Measurements from ENCODE around the gene LAMA2. TPM values are rescaled to one million over a fixed set of nuclear protein-coding genes. Genes with fewer than 3 reads are reported as not detected.

Gene LAMA2
- total RNA-seq, 2 donors from 2014 or later, result 111 to 217 TPM

- Histone ChIP-seq H3K4me1 (ENCODE audit: control insufficient read depth in 1 of 2, low read depth in 2 of 2) (no peaks in the 10 kb centered on the region), H3K27me3 (replicated peaks; ENCODE audit: insufficient read depth) (no peaks in the 10 kb centered on the region), H3K36me3 (no peaks in the 10 kb centered on the region), H3K9me3 (no peaks in the 10 kb centered on the region), H3K27ac (no peak overlapping the region), H3K4me3 (no peak overlapping the region)
- ATAC-seq (ENCODE audit: insufficient number of reproducible peaks, low FRiP score, low read depth) (no peak), DNase-seq (ENCODE audit: low spot score) (no peak)
- TF ChIP-seq, protein P1, sequence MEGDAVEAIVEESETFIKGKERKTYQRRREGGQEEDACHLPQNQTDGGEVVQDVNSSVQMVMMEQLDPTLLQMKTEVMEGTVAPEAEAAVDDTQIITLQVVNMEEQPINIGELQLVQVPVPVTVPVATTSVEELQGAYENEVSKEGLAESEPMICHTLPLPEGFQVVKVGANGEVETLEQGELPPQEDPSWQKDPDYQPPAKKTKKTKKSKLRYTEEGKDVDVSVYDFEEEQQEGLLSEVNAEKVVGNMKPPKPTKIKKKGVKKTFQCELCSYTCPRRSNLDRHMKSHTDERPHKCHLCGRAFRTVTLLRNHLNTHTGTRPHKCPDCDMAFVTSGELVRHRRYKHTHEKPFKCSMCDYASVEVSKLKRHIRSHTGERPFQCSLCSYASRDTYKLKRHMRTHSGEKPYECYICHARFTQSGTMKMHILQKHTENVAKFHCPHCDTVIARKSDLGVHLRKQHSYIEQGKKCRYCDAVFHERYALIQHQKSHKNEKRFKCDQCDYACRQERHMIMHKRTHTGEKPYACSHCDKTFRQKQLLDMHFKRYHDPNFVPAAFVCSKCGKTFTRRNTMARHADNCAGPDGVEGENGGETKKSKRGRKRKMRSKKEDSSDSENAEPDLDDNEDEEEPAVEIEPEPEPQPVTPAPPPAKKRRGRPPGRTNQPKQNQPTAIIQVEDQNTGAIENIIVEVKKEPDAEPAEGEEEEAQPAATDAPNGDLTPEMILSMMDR (IDR thresholded peaks at IDR 0.05), result no peak
These were observed 424.9 kb downstream of the LAMA2 start for GRCh38 chr6:129307845-129308244.

- no peak overlapping the region for H3K27ac ChIP-seq
- ATAC-seq (ENCODE audit: insufficient number of reproducible peaks, low FRiP score, low read depth) (no peak), DNase-seq (ENCODE audit: low spot score) (no peak)
- H3K36me3 ChIP-seq, result no peaks in the 10 kb centered on the region
- no peaks in the 10 kb centered on the region for H3K4me1 ChIP-seq (ENCODE audit: control insufficient read depth in 1 of 2, low read depth in 2 of 2)
- H3K27me3 ChIP-seq (replicated peaks; ENCODE audit: insufficient read depth), result no peaks in the 10 kb centered on the region
- no peak overlapping the region for H3K4me3 ChIP-seq
- H3K9me3 ChIP-seq, result no peaks in the 10 kb centered on the region
- TF ChIP-seq, protein P1 (IDR thresholded peaks at IDR 0.05), result no peak
These were observed 426.2 kb downstream of the LAMA2 start for GRCh38 chr6:129309154-129309553.

DNA sequence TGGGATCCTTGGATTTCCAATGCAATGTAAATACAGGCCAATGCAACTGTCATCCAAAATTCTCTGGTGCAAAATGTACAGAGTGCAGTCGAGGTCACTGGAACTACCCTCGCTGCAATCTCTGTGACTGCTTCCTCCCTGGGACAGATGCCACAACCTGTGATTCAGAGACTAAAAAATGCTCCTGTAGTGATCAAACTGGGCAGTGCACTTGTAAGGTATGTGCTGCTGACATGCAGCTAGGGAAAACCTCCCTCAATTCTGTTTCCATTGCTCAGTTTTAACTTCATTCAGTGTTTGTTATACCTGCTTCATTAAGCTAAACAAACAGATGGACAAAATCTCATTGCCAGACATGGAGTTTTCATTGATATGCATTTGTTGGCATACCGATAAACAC lies 429.9 kb downstream of the LAMA2 start:
- H3K36me3 ChIP-seq, result peaks cover 14% of the 10 kb centered on the region
- ATAC-seq (ENCODE audit: insufficient number of reproducible peaks, low FRiP score, low read depth) (no peak), DNase-seq (ENCODE audit: low spot score) (no peak)

GRCh38 chr6:129314575-129314974 lies 431.6 kb downstream of the LAMA2 start:
- no peak for ATAC-seq (ENCODE audit: insufficient number of reproducible peaks, low FRiP score, low read depth)
- Histone ChIP-seq H3K9me3 (no peaks in the 10 kb centered on the region), H3K4me1 (ENCODE audit: control insufficient read depth in 1 of 2, low read depth in 2 of 2) (no peaks in the 10 kb centered on the region), H3K27me3 (replicated peaks; ENCODE audit: insufficient read depth) (no peaks in the 10 kb centered on the region), H3K36me3 (peaks cover 14% of the 10 kb centered on the region), H3K4me3 (no peak overlapping the region), H3K27ac (no peak overlapping the region)
- no peak for DNase-seq (ENCODE audit: low spot score)
- TF ChIP-seq, protein P1 (IDR thresholded peaks at IDR 0.05), result no peak

More for the DNA sequence above, 429.9 kb downstream of the LAMA2 start:
- H3K9me3 ChIP-seq, result no peaks in the 10 kb centered on the region
- no peaks in the 10 kb centered on the region for H3K27me3 ChIP-seq (replicated peaks; ENCODE audit: insufficient read depth)
- no peak overlapping the region for H3K27ac ChIP-seq
- TF ChIP-seq, protein P1 (IDR thresholded peaks at IDR 0.05), result no peak
- H3K4me1 ChIP-seq (ENCODE audit: control insufficient read depth in 1 of 2, low read depth in 2 of 2), result no peaks in the 10 kb centered on the region
- H3K4me3 ChIP-seq, result no peak overlapping the region

- Histone ChIP-seq H3K9me3 (no peaks in the 10 kb centered on the region), H3K4me3 (no peak overlapping the region), H3K27me3 (replicated peaks; ENCODE audit: insufficient read depth) (no peaks in the 10 kb centered on the region), H3K4me1 (ENCODE audit: control insufficient read depth in 1 of 2, low read depth in 2 of 2) (no peaks in the 10 kb centered on the region), H3K36me3 (peaks cover 18% of the 10 kb centered on the region), H3K27ac (no peak overlapping the region)
- no peak for ATAC-seq (ENCODE audit: insufficient number of reproducible peaks, low FRiP score, low read depth)
- no peak for DNase-seq (ENCODE audit: low spot score)
- TF ChIP-seq, protein P1 (IDR thresholded peaks at IDR 0.05), result no peak
These were observed 435.2 kb downstream of the LAMA2 start for GRCh38 chr6:129317931-129318820.
